ENCODE data around the gene ABCB8.

DNA sequence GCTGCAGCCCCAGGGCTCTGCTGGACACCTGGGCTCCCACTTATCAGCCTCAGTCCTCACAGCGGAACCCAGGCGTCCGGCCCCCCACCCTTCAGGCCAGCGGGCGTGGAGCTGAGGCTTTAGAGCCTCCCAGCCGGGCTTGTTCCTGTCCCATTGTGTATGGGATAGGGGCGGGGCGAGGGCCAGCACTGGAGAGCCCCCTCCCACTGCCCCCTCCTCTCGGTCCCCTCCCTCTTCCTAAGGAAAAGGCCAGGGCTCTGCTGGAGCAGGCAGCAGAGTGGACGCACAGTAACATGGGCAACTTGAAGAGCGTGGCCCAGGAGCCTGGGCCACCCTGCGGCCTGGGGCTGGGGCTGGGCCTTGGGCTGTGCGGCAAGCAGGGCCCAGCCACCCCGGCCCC lies 34.7 kb upstream of the ABCB8 start:
- TF ChIP-seq EP300 (IDR thresholded peaks at IDR 0.05) (no peak), POLR2A (IDR thresholded peaks at IDR 0.05) (no peak)
- TF ChIP-seq, protein P1, sequence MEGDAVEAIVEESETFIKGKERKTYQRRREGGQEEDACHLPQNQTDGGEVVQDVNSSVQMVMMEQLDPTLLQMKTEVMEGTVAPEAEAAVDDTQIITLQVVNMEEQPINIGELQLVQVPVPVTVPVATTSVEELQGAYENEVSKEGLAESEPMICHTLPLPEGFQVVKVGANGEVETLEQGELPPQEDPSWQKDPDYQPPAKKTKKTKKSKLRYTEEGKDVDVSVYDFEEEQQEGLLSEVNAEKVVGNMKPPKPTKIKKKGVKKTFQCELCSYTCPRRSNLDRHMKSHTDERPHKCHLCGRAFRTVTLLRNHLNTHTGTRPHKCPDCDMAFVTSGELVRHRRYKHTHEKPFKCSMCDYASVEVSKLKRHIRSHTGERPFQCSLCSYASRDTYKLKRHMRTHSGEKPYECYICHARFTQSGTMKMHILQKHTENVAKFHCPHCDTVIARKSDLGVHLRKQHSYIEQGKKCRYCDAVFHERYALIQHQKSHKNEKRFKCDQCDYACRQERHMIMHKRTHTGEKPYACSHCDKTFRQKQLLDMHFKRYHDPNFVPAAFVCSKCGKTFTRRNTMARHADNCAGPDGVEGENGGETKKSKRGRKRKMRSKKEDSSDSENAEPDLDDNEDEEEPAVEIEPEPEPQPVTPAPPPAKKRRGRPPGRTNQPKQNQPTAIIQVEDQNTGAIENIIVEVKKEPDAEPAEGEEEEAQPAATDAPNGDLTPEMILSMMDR (IDR thresholded peaks at IDR 0.05): no peak

Measured in tibial nerve (tissue), 4 donors.